T-cell (primary cell): ENCODE data around the gene SDK2. TPM values are rescaled to one million over a fixed set of nuclear protein-coding genes. Genes with fewer than 3 reads are reported as not detected.

Source experiments
- ATAC-seq, 4 experiments: fragments of 200-7000 bp in 3 of 4; fragments of 150-1000 bp in 1 of 4; cut with Tn5 transposase; replicated peaks in 1 of 4; 1 replicate in 3 of 4; 2 replicates in 1 of 4; pipeline ENCODE4 v1.10.0; 2021; ENCODE audit warnings: moderate library complexity in 3 of 4, mild to moderate bottlenecking in 2 of 4, moderate number of reproducible peaks in 1 of 4
- CTCF ChIA-PET, 2 donors: fragments of 300-600 bp; sonication (Branson Sonifier 250); formaldehyde crosslinking; loops; one replicate each; lab custom pipeline; 2022; ENCODE audit warnings: antibody characterized with exemption in 2 of 2; lab: Charles Lee
- POLR2A ChIA-PET, 2 donors: fragments of 300-600 bp; sonication (Branson Sonifier 250); formaldehyde crosslinking; loops; one replicate each; lab custom pipeline; 2022; ENCODE audit warnings: antibody characterized with exemption in 2 of 2; lab: Charles Lee
- DNase-seq, 35 experiments: peaks; one replicate each; pipeline versions ENCODE4 v3.0.0 to v3.0.0-alpha.2; 2013 to 2023
- H3K27ac ChIP-seq: one replicate; pipeline ENCODE4 v1.5.1; 2013; ENCODE audit warnings: low read length
- H3K27me3 ChIP-seq, 2 experiments: replicated peaks in 1 of 2; 1 replicate in 1 of 2; 2 replicates in 1 of 2; pipeline versions ENCODE4 v1.6.1 to v1.7.0; 2013; ENCODE audit warnings: low read length in 1 of 2, mixed read lengths in 1 of 2; ENCODE audit not compliant: control insufficient read depth in 2 of 2, insufficient read depth in 2 of 2; ENCODE audit errors: extremely low read depth in 1 of 2
- H3K36me3 ChIP-seq, 2 donors: 1 replicate in 1 of 2; 2 replicates in 1 of 2; pipeline versions ENCODE4 v1.6.1 to v1.7.0; 2013; ENCODE audit warnings: low read length in 1 of 2; ENCODE audit not compliant: control insufficient read depth in 2 of 2, insufficient read depth in 1 of 2; ENCODE audit errors: extremely low read depth in 1 of 2
- H3K4me1 ChIP-seq, 2 experiments: 1 replicate in 1 of 2; 2 replicates in 1 of 2; pipeline versions ENCODE4 v1.6.1 to v1.7.0; 2013; ENCODE audit warnings: low read length in 2 of 2, mixed read lengths in 1 of 2; ENCODE audit not compliant: insufficient read depth in 2 of 2, control insufficient read depth in 1 of 2; ENCODE audit errors: extremely low read depth in 1 of 2
- H3K4me3 ChIP-seq, 2 donors: 1 replicate in 1 of 2; 2 replicates in 1 of 2; pipeline versions ENCODE4 v1.5.1 to v1.7.0; 2013; ENCODE audit warnings: mild to moderate bottlenecking in 2 of 2, low read length in 1 of 2, moderate library complexity in 1 of 2; ENCODE audit not compliant: control insufficient read depth in 1 of 2; ENCODE audit errors: extremely low read depth in 1 of 2
- H3K9me3 ChIP-seq: 2 replicates; pipeline ENCODE4 v1.7.0; 2013
- H3K27ac Mint-ChIP-seq, 2 donors: one replicate each; pipeline ENCODE4 v1.8.0; 2020 to 2021; ENCODE audit warnings: mild to moderate bottlenecking in 2 of 2, mixed read lengths in 2 of 2
- H3K27me3 Mint-ChIP-seq, 2 donors: one replicate each; pipeline ENCODE4 v1.8.0; 2021 to 2022; ENCODE audit warnings: mixed read lengths in 2 of 2
- H3K36me3 Mint-ChIP-seq: one replicate; pipeline ENCODE4 v1.8.0; 2021; ENCODE audit warnings: mixed read lengths
- H3K4me1 Mint-ChIP-seq, 3 donors: one replicate each; pipeline ENCODE4 v1.8.0; 2020 to 2022; ENCODE audit warnings: mixed read lengths in 3 of 3, mild to moderate bottlenecking in 1 of 3
- H3K4me3 Mint-ChIP-seq, 3 donors: one replicate each; pipeline ENCODE4 v1.8.0; 2020 to 2022; ENCODE audit warnings: mild to moderate bottlenecking in 3 of 3, mixed read lengths in 3 of 3, moderate library complexity in 3 of 3
- H3K9me3 Mint-ChIP-seq, 3 donors: one replicate each; pipeline ENCODE4 v1.8.0; 2020 to 2022; ENCODE audit warnings: mixed read lengths in 3 of 3
- WGBS: methylation state at CpG from one replicate; pipeline ENCODE4 v1.1.5; 2013; ENCODE audit warnings: missing lambda C conversion rate; ENCODE audit not compliant: insufficient coverage; 5-methylcytosine and 5-hydroxymethylcytosine counted together
- total RNA-seq, 35 experiments: library from RNA in 6 of 35; stranded (reverse) in 6 of 35; fragments of 120-200 nt in 1 of 35; gene quantifications; one replicate each; pipeline versions ENCODE4 v1.2.1 to v1.2.4 and lab custom pipeline; 2013 to 2026

The SDK2 gene
- total RNA-seq, 5 donors from 2014 or later (not counting 1 experiment from before 2014, with no cell fraction given): 2.9 to 8.3 (median 4.8) TPM

DNA sequence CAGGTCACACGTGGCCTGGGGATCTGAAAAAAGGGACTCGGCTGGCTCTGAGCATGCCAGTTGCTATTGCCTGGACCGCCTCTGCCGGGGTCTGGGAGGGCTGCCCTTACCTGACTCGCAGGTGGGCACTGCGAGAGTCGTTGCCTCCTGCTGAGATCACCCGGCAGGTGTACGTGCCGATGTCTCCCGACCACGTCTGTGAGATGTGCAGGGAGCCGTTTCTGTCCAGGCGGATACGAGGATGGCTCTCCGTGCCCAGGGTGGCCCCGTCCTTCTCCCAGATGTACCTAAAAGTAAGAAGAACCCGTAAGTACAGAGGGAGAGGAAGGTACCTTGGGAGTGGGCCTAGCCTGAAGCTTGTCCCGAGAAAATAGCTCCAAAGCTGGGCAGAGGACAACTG, 220.4 kb downstream of the SDK2 start:
- Histone ChIP-seq H3K36me3 (peaks cover 0 to 8% of the 10 kb centered on the region in 2 donors), H3K27me3 (peaks cover 0 to 6% of the 10 kb centered on the region in 2 experiments), H3K4me3 (no peak overlapping the region), H3K9me3 (no peaks in the 10 kb centered on the region), H3K27ac (no peak overlapping the region), H3K4me1 (no peaks in the 10 kb centered on the region)
- 90% methylated on average over 19 of the region's 19 CpGs for WGBS
- no peaks in the 10 kb centered on the region for H3K27me3 Mint-ChIP-seq
- ChIA-PET POLR2A (no interaction called here), CTCF (no interaction called here)
- no peak overlapping the region for H3K4me3 Mint-ChIP-seq
- H3K4me1 Mint-ChIP-seq: no peaks in the 10 kb centered on the region
- H3K36me3 Mint-ChIP-seq: peaks cover 5% of the 10 kb centered on the region
- DNase-seq (no peak), ATAC-seq (no peak)
- H3K27ac Mint-ChIP-seq: no peak overlapping the region
- H3K9me3 Mint-ChIP-seq: no peaks in the 10 kb centered on the region

DNA sequence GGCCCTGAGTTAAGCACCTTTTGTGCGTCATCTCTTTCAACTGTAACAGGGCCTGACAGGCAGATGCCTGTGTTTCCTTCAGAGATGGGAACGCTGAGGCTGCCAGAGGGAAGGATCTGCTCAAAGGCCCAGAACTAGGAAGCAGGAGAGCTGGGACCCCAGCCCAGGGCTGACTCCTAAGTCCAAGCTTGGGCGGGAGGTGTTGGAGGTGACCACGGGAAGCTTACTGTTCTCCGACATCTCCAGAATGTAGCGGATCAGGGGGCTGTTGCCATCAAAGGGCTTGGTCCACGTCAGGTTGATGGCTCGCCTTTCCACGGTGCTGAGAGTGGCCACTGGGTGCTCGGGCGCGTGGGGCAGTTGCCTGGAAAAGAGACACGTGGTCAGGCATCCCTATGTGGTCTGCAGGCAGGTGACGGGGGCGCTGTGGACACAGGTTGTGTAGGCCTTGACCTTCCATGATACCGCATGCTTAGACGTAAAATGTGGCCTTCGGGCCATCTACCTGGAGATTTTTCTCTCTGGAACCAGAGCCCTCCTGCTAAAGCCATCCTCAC, 221.0 kb downstream of the SDK2 start:
- Mint-ChIP-seq H3K9me3 (no peaks in the 10 kb centered on the region), H3K4me1 (no peaks in the 10 kb centered on the region), H3K27me3 (no peaks in the 10 kb centered on the region), H3K36me3 (peaks cover 5% of the 10 kb centered on the region), H3K27ac (no peak overlapping the region), H3K4me3 (no peak overlapping the region)
- Histone ChIP-seq H3K4me3 (no peak overlapping the region), H3K27ac (no peak overlapping the region), H3K4me1 (no peaks in the 10 kb centered on the region), H3K27me3 (peaks cover 0 to 6% of the 10 kb centered on the region in 2 experiments), H3K9me3 (no peaks in the 10 kb centered on the region), H3K36me3 (peaks cover 0 to 8% of the 10 kb centered on the region in 2 donors)
- ChIA-PET POLR2A (no interaction called here), CTCF (no interaction called here)
- DNase-seq (no peak), ATAC-seq (no peak)
- WGBS: 87% methylated on average over 15 of the region's 18 CpGs

DNA sequence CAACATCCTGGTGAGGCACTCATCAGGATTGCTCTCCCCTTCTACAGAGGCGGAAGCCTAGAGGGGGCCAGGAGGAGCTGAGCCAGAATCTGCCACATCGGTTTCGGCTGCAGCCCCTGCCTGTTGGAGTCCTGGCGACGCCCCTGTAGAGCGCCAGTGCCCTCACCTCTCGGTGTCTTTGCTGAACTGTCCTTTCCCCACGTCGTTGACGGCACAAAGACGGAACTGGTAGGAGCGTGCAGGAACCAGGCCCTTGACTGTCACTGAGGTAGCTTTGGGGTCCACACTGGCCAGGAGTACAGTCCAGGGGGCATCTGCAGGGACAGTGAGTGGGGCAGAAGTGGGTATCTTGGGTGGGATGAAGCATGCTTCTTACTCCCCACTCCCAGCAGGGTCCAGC, 222.1 kb downstream of the SDK2 start:
- ChIA-PET POLR2A (no interaction called here), CTCF (interaction anchor here in 1 of 2 donors (0.6 kb wide), 1 partner anchor 280 kb away, joined by 4 read pairs; no protein-coding TSS in a partner anchor)
- H3K4me3 Mint-ChIP-seq: no peak overlapping the region
- Histone ChIP-seq H3K4me1 (no peaks in the 10 kb centered on the region), H3K4me3 (no peak overlapping the region), H3K27ac (no peak overlapping the region), H3K27me3 (peaks cover 0 to 6% of the 10 kb centered on the region in 2 experiments), H3K36me3 (peaks cover 0 to 8% of the 10 kb centered on the region in 2 donors), H3K9me3 (no peaks in the 10 kb centered on the region)
- 92% methylated on average over 12 of the region's 12 CpGs for WGBS
- DNase-seq (no peak), ATAC-seq (no peak)
- no peak overlapping the region for H3K27ac Mint-ChIP-seq
- H3K27me3 Mint-ChIP-seq: no peaks in the 10 kb centered on the region
- peaks cover 5% of the 10 kb centered on the region for H3K36me3 Mint-ChIP-seq
- H3K4me1 Mint-ChIP-seq: no peaks in the 10 kb centered on the region
- H3K9me3 Mint-ChIP-seq: no peaks in the 10 kb centered on the region

DNA sequence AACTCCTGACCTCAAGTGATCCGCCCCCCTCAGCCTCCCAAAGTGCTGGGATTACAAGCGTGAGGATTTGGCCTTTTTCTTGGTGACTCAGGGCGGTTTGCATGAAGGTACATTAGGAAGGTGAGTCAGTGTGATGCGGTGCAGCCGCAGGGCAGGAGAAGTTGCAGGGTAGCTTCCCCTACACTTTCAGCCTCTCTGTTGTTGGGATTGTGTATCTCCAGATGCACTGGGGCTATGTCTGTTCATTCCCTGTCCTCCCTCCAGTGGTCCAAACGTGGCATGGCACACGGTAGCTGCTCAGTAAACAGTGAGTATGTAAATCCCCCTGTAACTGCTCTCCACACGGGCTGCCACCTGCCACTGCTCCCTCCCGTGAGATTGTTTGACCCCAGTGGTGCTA, 223.3 kb downstream of the SDK2 start:
- POLR2A ChIA-PET: no interaction called here
- Mint-ChIP-seq H3K9me3 (no peaks in the 10 kb centered on the region), H3K36me3 (peaks cover 5% of the 10 kb centered on the region), H3K4me1 (no peaks in the 10 kb centered on the region), H3K27ac (no peak overlapping the region), H3K27me3 (no peaks in the 10 kb centered on the region), H3K4me3 (no peak overlapping the region)
- no peak for ATAC-seq
- Histone ChIP-seq H3K27ac (no peak overlapping the region), H3K36me3 (peaks cover 0 to 8% of the 10 kb centered on the region in 2 donors), H3K4me1 (no peaks in the 10 kb centered on the region), H3K27me3 (peaks cover 0 to 6% of the 10 kb centered on the region in 2 experiments), H3K9me3 (no peaks in the 10 kb centered on the region), H3K4me3 (no peak overlapping the region)
- CTCF ChIA-PET: interaction anchor here in 1 of 2 donors (1.2 kb wide), 1 partner anchor 9 kb away, joined by 3 read pairs; no protein-coding TSS in a partner anchor
- no peak for DNase-seq
- WGBS: 87% methylated on average over 7 of the region's 9 CpGs

DNA sequence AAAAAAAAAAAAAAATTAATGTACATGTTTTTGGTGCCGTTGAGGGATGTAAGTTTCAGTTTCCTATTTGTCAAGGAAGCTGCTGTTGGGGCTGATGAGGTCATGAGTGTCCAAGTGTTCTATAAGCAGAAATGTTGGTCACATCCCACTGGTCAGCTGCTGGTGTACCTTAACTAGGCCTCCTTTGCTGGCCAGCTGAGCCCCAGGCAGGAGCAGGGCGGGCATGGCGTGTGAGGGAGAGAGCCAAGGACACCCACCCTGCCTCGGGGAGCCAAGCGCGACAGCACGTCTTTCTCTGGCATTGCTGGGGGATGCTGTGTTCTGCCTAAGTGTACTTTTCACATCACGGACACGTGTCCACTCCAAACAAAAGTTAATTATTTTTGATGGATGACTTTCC, 224.4 kb downstream of the SDK2 start:
- no peaks in the 10 kb centered on the region for H3K4me1 ChIP-seq
- H3K27me3 ChIP-seq: peaks cover 0 to 10% of the 10 kb centered on the region in 2 experiments
- Mint-ChIP-seq H3K4me3 (no peak overlapping the region), H3K27ac (no peak overlapping the region), H3K27me3 (no peaks in the 10 kb centered on the region), H3K9me3 (no peaks in the 10 kb centered on the region), H3K4me1 (no peaks in the 10 kb centered on the region), H3K36me3 (peaks cover 10% of the 10 kb centered on the region)
- ChIA-PET POLR2A (interaction anchor here in 1 of 2 donors (0.6 kb wide), 1 partner anchor 26 kb away, joined by 3 read pairs; no protein-coding TSS in a partner anchor), CTCF (no interaction called here)
- no peak overlapping the region for H3K4me3 ChIP-seq
- no peak overlapping the region for H3K27ac ChIP-seq
- no peak for DNase-seq
- H3K9me3 ChIP-seq: no peaks in the 10 kb centered on the region
- 79% methylated on average over 9 of the region's 9 CpGs for WGBS
- H3K36me3 ChIP-seq: peaks cover 0 to 8% of the 10 kb centered on the region in 2 donors
- no peak for ATAC-seq

DNA sequence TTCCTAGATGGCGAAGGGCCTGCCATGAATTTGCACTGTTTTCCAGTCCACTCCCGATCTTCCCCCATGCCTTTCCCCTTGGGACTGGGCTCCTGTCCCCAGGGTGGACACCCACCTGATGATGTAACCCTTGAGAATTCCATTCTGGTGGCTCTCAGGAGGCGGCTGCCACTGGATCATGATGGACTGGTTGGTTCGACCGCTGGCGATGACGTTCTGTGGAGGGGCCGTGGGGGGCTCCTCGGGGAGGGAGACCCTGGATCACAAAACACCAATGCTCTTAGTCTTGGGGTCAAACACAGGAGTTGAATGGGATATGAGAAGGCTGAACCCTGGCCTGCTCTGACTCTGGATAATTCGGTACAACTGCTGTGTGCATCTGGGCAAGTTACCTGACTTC, 225.2 kb downstream of the SDK2 start:
- CTCF ChIA-PET: no interaction called here
- H3K9me3 Mint-ChIP-seq: no peaks in the 10 kb centered on the region
- no peak for ATAC-seq

More for the DNA sequence above, 225.2 kb downstream of the SDK2 start:
- Histone ChIP-seq H3K4me3 (no peak overlapping the region), H3K36me3 (peaks cover 0 to 6% of the 10 kb centered on the region in 2 donors), H3K27ac (no peak overlapping the region), H3K4me1 (no peaks in the 10 kb centered on the region), H3K27me3 (peaks cover 0 to 9% of the 10 kb centered on the region in 2 experiments), H3K9me3 (no peaks in the 10 kb centered on the region)
- DNase-seq: no peak
- WGBS: 76% methylated on average over 9 of the region's 10 CpGs
- Mint-ChIP-seq H3K27ac (no peak overlapping the region), H3K36me3 (peaks cover 10% of the 10 kb centered on the region), H3K4me1 (no peaks in the 10 kb centered on the region), H3K4me3 (no peak overlapping the region), H3K27me3 (no peaks in the 10 kb centered on the region)
- POLR2A ChIA-PET: no interaction called here
